ENCODE data around the gene NUDT9. TPM values are rescaled to one million over a fixed set of nuclear protein-coding genes. Genes with fewer than 3 reads are reported as not detected.

NUDT9 gene
- total RNA-seq, 4 donors from 2014 or later: 20.4 to 38.2 (median 28.4) TPM

GRCh38 chr4:87426865-87427517 is 4.6 kb downstream of the NUDT9 start:
- Histone ChIP-seq H3K4me3 (replicated peaks in 1 of 3) (no peak overlapping the region), H3K4me1 (peaks cover 17 to 20% of the 10 kb centered on the region in 2 donors), H3K36me3 (no peaks in the 10 kb centered on the region), H3K27me3 (no peaks in the 10 kb centered on the region), H3K27ac (no peak overlapping the region), H3K9me3 (no peaks in the 10 kb centered on the region)
- intact Hi-C loops (cut with DNase I): no loop called here
- DNase-seq: no peak
- TF ChIP-seq CTCF (IDR thresholded peaks at IDR 0.05) (no peak), POLR2A (IDR thresholded peaks at IDR 0.05) (no peak)
- WGBS, 2 donors: 90 to 94% methylated on average over 3 of the region's 3 CpGs

- Histone ChIP-seq H3K36me3 (no peaks in the 10 kb centered on the region), H3K9me3 (no peaks in the 10 kb centered on the region), H3K27ac (no peak overlapping the region), H3K27me3 (no peaks in the 10 kb centered on the region), H3K4me3 (replicated peaks in 1 of 3) (no peak overlapping the region), H3K4me1 (peaks cover 17 to 19% of the 10 kb centered on the region in 2 donors)
- intact Hi-C loops (cut with DNase I): no loop called here
- no peak for DNase-seq
- 73 to 80% methylated on average over 1 of the region's 1 CpG for WGBS, 2 donors
- TF ChIP-seq POLR2A (IDR thresholded peaks at IDR 0.05) (no peak), CTCF (IDR thresholded peaks at IDR 0.05) (no peak)
Observed at GRCh38 chr4:87427518-87427868, 5.1 kb downstream of the NUDT9 start.

- intact Hi-C loops (cut with DNase I): no loop called here
- Histone ChIP-seq H3K27me3 (no peaks in the 10 kb centered on the region), H3K4me3 (replicated peaks in 1 of 3) (no peak overlapping the region), H3K27ac (no peak overlapping the region), H3K9me3 (no peaks in the 10 kb centered on the region), H3K36me3 (no peaks in the 10 kb centered on the region), H3K4me1 (peaks cover 11% of the 10 kb centered on the region in 2 donors)
- DNase-seq: no peak
- WGBS, 2 donors: 90 to 97% methylated on average over 6 of the region's 6 CpGs
- TF ChIP-seq POLR2A (IDR thresholded peaks at IDR 0.05): no peak
- no peak for TF ChIP-seq CTCF (IDR thresholded peaks at IDR 0.05)
Observed at GRCh38 chr4:87428979-87429378, 6.6 kb downstream of the NUDT9 start.

- no peaks in the 10 kb centered on the region for H3K9me3 ChIP-seq
- 96% methylated on average over 2 of the region's 2 CpGs for WGBS, 2 donors
- intact Hi-C loops (cut with DNase I): no loop called here
- peaks cover under 1% of the 10 kb centered on the region in 2 donors for H3K4me1 ChIP-seq
- no peak for DNase-seq
- no peak overlapping the region for H3K27ac ChIP-seq
- no peak overlapping the region for H3K4me3 ChIP-seq (replicated peaks in 1 of 3)
- no peaks in the 10 kb centered on the region for H3K36me3 ChIP-seq
- TF ChIP-seq CTCF (IDR thresholded peaks at IDR 0.05) (no peak), POLR2A (IDR thresholded peaks at IDR 0.05) (no peak)
- no peaks in the 10 kb centered on the region for H3K27me3 ChIP-seq
Observed at GRCh38 chr4:87430038-87430437, 7.7 kb downstream of the NUDT9 start.

- Histone ChIP-seq H3K4me1 (no peaks in the 10 kb centered on the region), H3K27ac (no peak overlapping the region), H3K4me3 (replicated peaks in 1 of 3) (no peak overlapping the region), H3K27me3 (no peaks in the 10 kb centered on the region), H3K9me3 (no peaks in the 10 kb centered on the region), H3K36me3 (peaks cover 2 to 7% of the 10 kb centered on the region in 2 donors)
- intact Hi-C loops (cut with DNase I): no loop called here
- DNase-seq: no peak
- TF ChIP-seq CTCF (IDR thresholded peaks at IDR 0.05) (no peak), POLR2A (IDR thresholded peaks at IDR 0.05) (no peak)
- 85 to 91% methylated on average over 2 of the region's 2 CpGs for WGBS, 2 donors
Observed at GRCh38 chr4:87433342-87433741, 11.0 kb downstream of the NUDT9 start.

All from thyroid gland (tissue), 4 donors.